GM12865 (cell line): Measurements from ENCODE around the gene GRK6.

Source experiments
- DNase-seq: peaks from one replicate; pipeline ENCODE4 v3.0.0; 2010; ENCODE audit warnings: low read depth
- H3K4me3 ChIP-seq: 2 replicates; pipeline ENCODE4 v1.5.1; 2011; ENCODE audit warnings: mild to moderate bottlenecking, low read depth, low read length, control low read depth
- TF ChIP-seq, protein P1 (sequence below): IDR thresholded peaks from 2 replicates; pipeline ENCODE4 v1.5.1; 2011; ENCODE audit warnings: low read length, control low read depth, low read depth, inconsistent platforms; ENCODE audit not compliant: insufficient read depth; ENCODE audit errors: missing control alignments

Gene GRK6

GRCh38 chr5:177456591-177456964, 30.1 kb downstream of the GRK6 start:
- DNase-seq: no peak
- TF ChIP-seq, protein P1, sequence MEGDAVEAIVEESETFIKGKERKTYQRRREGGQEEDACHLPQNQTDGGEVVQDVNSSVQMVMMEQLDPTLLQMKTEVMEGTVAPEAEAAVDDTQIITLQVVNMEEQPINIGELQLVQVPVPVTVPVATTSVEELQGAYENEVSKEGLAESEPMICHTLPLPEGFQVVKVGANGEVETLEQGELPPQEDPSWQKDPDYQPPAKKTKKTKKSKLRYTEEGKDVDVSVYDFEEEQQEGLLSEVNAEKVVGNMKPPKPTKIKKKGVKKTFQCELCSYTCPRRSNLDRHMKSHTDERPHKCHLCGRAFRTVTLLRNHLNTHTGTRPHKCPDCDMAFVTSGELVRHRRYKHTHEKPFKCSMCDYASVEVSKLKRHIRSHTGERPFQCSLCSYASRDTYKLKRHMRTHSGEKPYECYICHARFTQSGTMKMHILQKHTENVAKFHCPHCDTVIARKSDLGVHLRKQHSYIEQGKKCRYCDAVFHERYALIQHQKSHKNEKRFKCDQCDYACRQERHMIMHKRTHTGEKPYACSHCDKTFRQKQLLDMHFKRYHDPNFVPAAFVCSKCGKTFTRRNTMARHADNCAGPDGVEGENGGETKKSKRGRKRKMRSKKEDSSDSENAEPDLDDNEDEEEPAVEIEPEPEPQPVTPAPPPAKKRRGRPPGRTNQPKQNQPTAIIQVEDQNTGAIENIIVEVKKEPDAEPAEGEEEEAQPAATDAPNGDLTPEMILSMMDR: no peak
- no peak overlapping the region for H3K4me3 ChIP-seq

DNA sequence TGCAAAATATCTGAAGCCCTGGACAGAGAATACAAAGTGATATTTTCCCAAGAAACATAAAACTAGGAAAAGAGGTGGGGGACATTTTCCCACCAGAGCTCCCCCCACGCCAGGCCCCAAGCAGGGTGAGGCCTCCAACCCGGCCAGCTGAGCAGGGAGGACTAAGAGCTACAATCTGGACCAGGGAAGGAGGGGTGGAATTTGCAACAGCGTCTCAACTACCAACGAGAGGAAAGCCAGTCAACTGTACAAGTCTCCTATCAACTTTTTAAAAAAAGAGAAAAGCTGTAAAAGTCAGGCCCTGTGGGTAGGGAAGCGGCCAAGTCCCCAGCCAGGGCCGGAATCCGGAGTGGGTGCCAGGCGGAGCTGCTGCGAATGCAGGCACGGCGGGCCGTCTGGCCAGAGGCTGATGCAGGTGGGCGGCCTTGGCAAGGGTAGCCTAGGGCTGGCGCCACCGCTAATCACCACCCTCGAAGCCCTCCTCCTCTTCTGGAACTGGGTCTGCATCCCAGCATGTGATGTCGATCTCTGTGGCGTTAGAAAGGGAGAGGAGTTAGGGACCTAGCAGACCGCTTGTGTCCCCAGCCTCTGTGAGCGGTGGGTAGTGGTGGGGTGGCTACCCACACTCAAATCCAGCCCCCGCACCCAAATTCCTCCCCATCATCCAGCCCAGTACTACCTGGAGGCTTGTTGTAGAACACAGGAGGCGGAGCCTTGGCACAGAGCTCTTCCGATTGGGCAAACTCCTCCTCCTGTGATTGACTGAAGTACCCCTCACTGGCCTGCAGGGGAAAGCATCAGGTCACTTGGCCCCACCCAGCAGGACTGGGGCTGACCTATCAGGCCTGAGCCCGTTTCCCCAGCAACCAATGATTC, 30.7 kb downstream of the GRK6 start:
- DNase-seq: peak; percentile 96
- TF ChIP-seq, protein P1: peak; percentile 59
- no peak overlapping the region for H3K4me3 ChIP-seq

GRCh38 chr5:177457852-177458681, 31.6 kb downstream of the GRK6 start:
- TF ChIP-seq, protein P1: no peak
- H3K4me3 ChIP-seq: no peak overlapping the region
- DNase-seq: no peak

GRCh38 chr5:177458912-177459350, 32.5 kb downstream of the GRK6 start:
- no peak overlapping the region for H3K4me3 ChIP-seq
- TF ChIP-seq, protein P1: no peak
- DNase-seq: no peak

DNA sequence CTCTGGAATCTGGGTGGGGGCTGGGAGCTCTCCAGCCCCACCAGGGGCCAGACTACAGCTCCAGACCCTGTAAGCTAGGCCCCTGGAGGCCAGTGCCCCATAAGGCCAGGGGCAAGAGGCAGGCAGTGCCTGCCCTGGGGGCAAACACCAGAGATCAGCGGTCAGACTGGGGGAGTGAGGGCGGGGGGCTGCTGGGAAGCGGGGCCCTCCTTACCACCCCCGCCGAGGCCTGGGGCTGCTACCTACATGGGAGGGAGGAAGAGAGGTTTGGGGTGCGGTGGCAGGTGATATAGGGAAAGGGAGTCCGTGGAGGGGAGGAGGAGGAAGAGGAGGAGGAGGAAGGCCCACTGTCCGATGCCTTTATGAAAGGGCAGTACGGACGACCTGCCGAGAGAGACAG, 32.9 kb downstream of the GRK6 start:
- no peak for DNase-seq
- no peak overlapping the region for H3K4me3 ChIP-seq
- TF ChIP-seq, protein P1: no peak

GRCh38 chr5:177459819-177460628, 33.5 kb downstream of the GRK6 start:
- no peak overlapping the region for H3K4me3 ChIP-seq
- TF ChIP-seq, protein P1: no peak
- no peak for DNase-seq
